Neural crest cell (in vitro differentiated cells): ENCODE results near the gene COL15A1. TPM values are rescaled to one million over a fixed set of nuclear protein-coding genes. Genes with fewer than 3 reads are reported as not detected.

Experiments used
- DNase-seq: peaks from one replicate; pipeline ENCODE4 v3.0.0; 2021; ENCODE audit warnings: low read depth, mixed read lengths, low spot score
- H3K27ac Mint-ChIP-seq: one replicate; pipeline ENCODE4 v1.8.0; 2021; ENCODE audit warnings: mild to moderate bottlenecking, mixed read lengths; ENCODE audit not compliant: unreplicated experiment
- H3K27me3 Mint-ChIP-seq: 2 replicates; pipeline ENCODE4 v1.8.0; 2021; ENCODE audit warnings: low read depth, mild to moderate bottlenecking, mixed read lengths
- H3K36me3 Mint-ChIP-seq: 2 replicates; pipeline ENCODE4 v1.8.0; 2021; ENCODE audit warnings: low read depth, mild to moderate bottlenecking, mixed read lengths
- H3K4me1 Mint-ChIP-seq: 2 replicates; pipeline ENCODE4 v1.8.0; 2021; ENCODE audit warnings: mixed read lengths
- H3K4me3 Mint-ChIP-seq: one replicate; pipeline ENCODE4 v1.8.0; 2021; ENCODE audit warnings: mild to moderate bottlenecking, mixed read lengths
- H3K9me3 Mint-ChIP-seq: 2 replicates; pipeline ENCODE4 v1.8.0; 2021; ENCODE audit warnings: mixed read lengths
- CTCF ChIP-seq: fragments of 200-600 bp; sonication (generic); conservative IDR thresholded peaks from 2 replicates; pipeline ENCODE4 v1.5.0; 2021; ENCODE audit warnings: antibody characterized with exemption, mild to moderate bottlenecking
- total RNA-seq: library from RNA; stranded (reverse); gene quantifications from 2 replicates; pipeline ENCODE4 v1.2.1, GENCODE V29; 2021

COL15A1 gene
- total RNA-seq, 1 donor from 2014 or later = 0.33 TPM

- no peak for DNase-seq
- H3K4me3 Mint-ChIP-seq = no peak overlapping the region
- H3K27me3 Mint-ChIP-seq = peaks cover 12% of the 10 kb centered on the region
- peaks cover 2% of the 10 kb centered on the region for H3K36me3 Mint-ChIP-seq
- no peaks in the 10 kb centered on the region for H3K4me1 Mint-ChIP-seq
- TF ChIP-seq CTCF = no peak
- H3K27ac Mint-ChIP-seq = no peak overlapping the region
- no peaks in the 10 kb centered on the region for H3K9me3 Mint-ChIP-seq
Observed at GRCh38 chr9:99055384-99055783, 111.7 kb downstream of the COL15A1 start.

GRCh38 chr9:99056186-99056585, 112.5 kb downstream of the COL15A1 start:
- H3K27ac Mint-ChIP-seq = no peak overlapping the region
- no peaks in the 10 kb centered on the region for H3K9me3 Mint-ChIP-seq
- DNase-seq = no peak
- no peak overlapping the region for H3K4me3 Mint-ChIP-seq
- H3K4me1 Mint-ChIP-seq = no peaks in the 10 kb centered on the region
- peaks cover 18% of the 10 kb centered on the region for H3K27me3 Mint-ChIP-seq
- peaks cover 2% of the 10 kb centered on the region for H3K36me3 Mint-ChIP-seq
- no peak for TF ChIP-seq CTCF

- no peak for TF ChIP-seq CTCF
- Mint-ChIP-seq H3K4me3 (no peak overlapping the region), H3K27me3 (peaks cover 24% of the 10 kb centered on the region), H3K27ac (no peak overlapping the region), H3K4me1 (no peaks in the 10 kb centered on the region), H3K36me3 (peaks cover 2% of the 10 kb centered on the region), H3K9me3 (no peaks in the 10 kb centered on the region)
- DNase-seq = no peak
Observed at GRCh38 chr9:99056886-99057664, 113.4 kb downstream of the COL15A1 start.

GRCh38 chr9:99057665-99058625, 114.2 kb downstream of the COL15A1 start:
- Mint-ChIP-seq H3K27ac (no peak overlapping the region), H3K4me3 (no peak overlapping the region), H3K27me3 (peaks cover 29% of the 10 kb centered on the region), H3K36me3 (peaks cover 2% of the 10 kb centered on the region), H3K9me3 (no peaks in the 10 kb centered on the region), H3K4me1 (no peaks in the 10 kb centered on the region)
- no peak for TF ChIP-seq CTCF
- DNase-seq = no peak

- Mint-ChIP-seq H3K9me3 (no peaks in the 10 kb centered on the region), H3K4me1 (no peaks in the 10 kb centered on the region), H3K4me3 (no peak overlapping the region), H3K27ac (no peak overlapping the region), H3K27me3 (peaks cover 40% of the 10 kb centered on the region), H3K36me3 (peaks cover 2% of the 10 kb centered on the region)
- TF ChIP-seq CTCF = no peak
- DNase-seq = no peak
Observed at GRCh38 chr9:99058964-99059921, 115.5 kb downstream of the COL15A1 start.
